Right cardiac atrium (tissue), 5 donors: ENCODE data around the gene PURB. TPM values are rescaled to one million over a fixed set of nuclear protein-coding genes. Genes with fewer than 3 reads are reported as not detected.
A peak's percentile ranks its signal among the peaks of the same experiment; 100 is the strongest.

Experiments used
- ATAC-seq, 2 donors: fragments of 200-7000 bp; cut with Tn5 transposase; one replicate each; pipeline versions ENCODE4 v1.8.0 to v1.9.1; 2020; ENCODE audit warnings: moderate library complexity in 2 of 2, mild to moderate bottlenecking in 1 of 2
- DNase-seq, 3 donors: peaks; one replicate each; pipeline ENCODE4 v3.0.0-alpha.2; 2020
- H3K27ac ChIP-seq: one replicate; pipeline ENCODE4 v1.5.1; 2013; ENCODE audit warnings: mild to moderate bottlenecking, low read length, control low read depth, moderate library complexity
- H3K27me3 ChIP-seq: one replicate; pipeline ENCODE4 v1.6.1; 2013; ENCODE audit not compliant: control insufficient read depth, insufficient read depth
- H3K4me1 ChIP-seq: one replicate; pipeline ENCODE4 v1.6.1; 2013; ENCODE audit warnings: low read length; ENCODE audit not compliant: control insufficient read depth, insufficient read depth
- H3K4me3 ChIP-seq: one replicate; pipeline ENCODE4 v1.5.1; 2013; ENCODE audit warnings: low read length, control low read depth
- H3K9me3 ChIP-seq: one replicate; pipeline ENCODE4 v1.6.1; 2013; ENCODE audit warnings: low read length; ENCODE audit not compliant: control insufficient read depth
- WGBS: extraction: QIAGEN DNeasy Blood & Tissue Kit; methylation state at CpG from one replicate; pipeline ENCODE4 v1.1.7; 2013; 5-methylcytosine and 5-hydroxymethylcytosine counted together
- intact Hi-C, 4 donors: fragments of 100-400 bp; cut with DNase I; formaldehyde crosslinking; loops; one replicate each; pipeline versions ENCODE4 v1.11.0 to v1.14.0; 2022 to 2023
- polyA plus RNA-seq: library from polyadenylated mRNA; stranded (reverse); fragments of 200-250 nt; gene quantifications from one replicate; pipeline ENCODE4 v1.2.3, GENCODE V29; 2013
- total RNA-seq, 4 donors: library from RNA; stranded (reverse); fragmentation: NEBNext Ultra II Directional; extraction: Animal tissue kit (Norgen Biotek cat#: 25700); gene quantifications; one replicate each; pipeline ENCODE4 v1.2.1, GENCODE V29; 2021
- donor health status: healthy with polysubstance abuse.
- donor health status: DM: no; HTN: yes; CAD: no.
- donor health status: DM: no; HTN: no; CAD: no.
- donor health status: DM: no; HTN: yes; CAD: no; lungs with severe emphysema.
- donor health status: DM: yes; HTN: yes; CAD: no.

Gene PURB
- total and polyA plus RNA-seq, 5 donors, result 6.9 to 22.4 (median 14.8) TPM

DNA sequence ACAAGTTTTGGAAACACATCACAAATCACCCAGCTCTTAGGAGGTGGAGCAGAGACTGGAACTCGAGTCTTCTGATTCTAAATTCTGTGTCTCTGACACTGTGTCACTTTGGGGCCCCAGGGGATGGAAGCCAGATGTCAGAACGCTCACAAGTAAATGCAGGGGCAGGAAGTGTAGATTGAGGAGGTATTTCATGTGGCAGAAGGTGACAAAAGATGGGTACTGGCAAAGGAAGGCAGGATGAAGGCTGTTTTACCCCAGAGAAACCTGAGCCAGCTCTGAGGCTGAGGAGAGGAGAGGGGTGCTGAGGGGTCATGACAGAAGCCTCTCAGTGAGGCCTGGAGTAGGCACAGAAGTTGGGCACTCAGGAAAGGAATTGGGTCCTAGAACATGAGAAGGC is 6.0 kb upstream of the PURB start:
- Histone ChIP-seq H3K27ac (no peak overlapping the region), H3K4me1 (peaks cover 2% of the 10 kb centered on the region), H3K27me3 (no peaks in the 10 kb centered on the region), H3K9me3 (no peaks in the 10 kb centered on the region), H3K4me3 (no peak overlapping the region)
- DNase-seq (no peak), ATAC-seq (no peak)
- intact Hi-C loops, result no loop called here
- 46% methylated on average over 2 of the region's 2 CpGs for WGBS

DNA sequence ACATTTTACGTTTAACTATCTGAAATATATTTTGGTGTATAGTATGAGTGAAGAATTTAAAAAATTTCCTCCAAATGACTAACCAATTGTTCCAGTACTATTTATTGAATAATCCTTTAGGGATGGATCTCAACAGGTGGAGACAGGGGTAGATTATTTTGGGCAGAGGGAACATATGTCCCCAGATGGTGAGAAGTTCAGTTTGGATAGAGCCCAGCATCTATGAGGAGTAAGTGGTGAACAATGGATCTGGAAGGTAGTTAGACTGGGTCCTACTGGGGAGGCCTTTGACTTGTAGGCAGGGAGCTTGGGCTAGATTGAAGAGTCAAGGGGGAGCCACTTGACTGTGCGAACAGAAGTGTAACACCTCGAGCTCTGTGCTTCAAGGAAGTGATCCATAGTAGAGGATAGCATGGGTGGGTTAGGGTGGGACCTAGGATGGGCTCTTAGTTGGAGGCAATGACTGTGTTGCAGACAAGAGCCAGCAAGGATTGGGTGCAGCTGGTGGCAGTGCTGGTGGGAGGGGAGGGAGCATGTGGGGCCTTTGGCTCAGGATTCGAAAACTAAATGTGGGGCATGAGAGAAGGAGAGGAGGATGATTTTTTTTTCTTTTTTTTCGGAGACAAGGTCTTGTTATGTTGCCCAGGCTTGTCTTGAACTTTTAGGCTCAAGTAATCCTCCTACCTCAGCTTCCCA is 3.9 kb upstream of the PURB start:
- whole genome bisulfite sequencing, result 83% methylated on average over 5 of the region's 5 CpGs
- no peak overlapping the region for H3K4me3 ChIP-seq
- no peaks in the 10 kb centered on the region for H3K9me3 ChIP-seq
- intact Hi-C loops, result no loop called here
- no peak overlapping the region for H3K27ac ChIP-seq
- ATAC-seq, result no peak
- no peaks in the 10 kb centered on the region for H3K27me3 ChIP-seq
- H3K4me1 ChIP-seq, result no peaks in the 10 kb centered on the region
- no peak for DNase-seq

DNA sequence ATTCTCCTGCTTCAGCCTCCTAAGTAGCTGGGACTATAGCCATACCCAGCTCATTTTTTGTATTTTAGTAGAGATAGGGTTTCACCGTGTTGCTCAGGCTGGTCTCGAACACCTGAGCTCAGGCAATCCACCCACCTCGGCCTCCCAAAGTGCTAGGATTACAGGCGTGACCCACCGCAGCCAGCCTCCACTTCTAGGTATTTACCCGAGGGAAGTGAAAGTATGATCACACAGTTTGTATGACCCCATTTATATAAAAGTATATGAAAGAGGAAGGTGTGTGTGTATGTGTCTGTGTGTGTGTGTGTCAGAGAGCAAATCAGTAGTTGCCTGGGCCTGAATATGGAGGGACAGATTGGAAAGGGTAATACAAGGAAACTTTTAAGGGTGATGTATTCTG is 2.0 kb upstream of the PURB start:
- intact Hi-C loops, result no loop called here
- DNase-seq, result no peak
- ATAC-seq, result no peak
- Histone ChIP-seq H3K4me3 (no peak overlapping the region), H3K4me1 (peaks cover 2% of the 10 kb centered on the region), H3K27me3 (no peaks in the 10 kb centered on the region), H3K9me3 (no peaks in the 10 kb centered on the region), H3K27ac (no peak overlapping the region)
- 84% methylated on average over 6 of the region's 6 CpGs for WGBS

DNA sequence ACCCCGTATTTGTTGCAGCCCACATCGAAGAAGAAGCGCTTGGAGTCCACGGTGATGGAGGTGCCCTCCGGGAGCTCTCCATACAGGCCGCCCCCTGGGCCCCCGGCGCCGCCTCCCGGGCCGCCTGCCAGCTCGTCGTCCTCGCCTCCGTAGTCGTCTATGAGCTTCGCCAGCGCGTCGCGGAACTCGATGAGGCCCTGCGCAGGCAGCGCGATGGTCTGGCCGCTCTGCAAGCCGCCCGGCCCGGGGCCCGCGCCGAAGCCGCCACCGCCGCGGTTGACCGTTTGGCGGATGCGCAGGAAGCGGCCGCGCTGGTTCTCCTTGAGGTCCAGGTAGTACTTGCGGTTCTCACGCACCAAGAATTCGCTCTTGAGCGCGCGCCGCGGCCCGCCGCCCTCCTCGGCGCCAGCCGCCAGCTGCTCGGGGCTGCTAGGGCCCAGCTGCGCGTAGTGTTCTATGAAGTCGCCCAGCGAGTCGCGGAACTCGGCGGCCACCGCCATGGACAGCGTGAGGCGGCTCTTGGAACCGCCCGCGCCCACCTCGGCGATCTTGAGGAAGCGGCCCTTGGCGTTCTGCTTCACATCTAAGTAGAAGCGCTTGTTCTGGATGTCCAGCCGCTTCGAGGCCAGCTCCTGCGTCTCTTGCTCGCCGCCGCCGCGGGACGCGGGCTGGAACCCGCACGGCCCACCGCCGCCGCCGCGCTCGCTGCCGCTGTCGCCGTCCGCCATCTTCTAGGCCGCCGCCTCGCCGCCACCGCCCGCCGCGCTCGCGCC is 523 bp downstream of the PURB start:
- H3K9me3 ChIP-seq, result no peaks in the 10 kb centered on the region
- DNase-seq, result peak; percentile 71 to 91 (median 83)
- ATAC-seq, result peak; percentile 56 to 61
- H3K27me3 ChIP-seq, result no peaks in the 10 kb centered on the region
- H3K4me1 ChIP-seq, result peaks cover 2% of the 10 kb centered on the region
- WGBS, result under 1% methylated on average over 107 of the region's 107 CpGs
- intact Hi-C loops, result no loop called here
- peak overlapping the region; percentile 87 for H3K27ac ChIP-seq
- H3K4me3 ChIP-seq, result peak overlapping the region; percentile 77

DNA sequence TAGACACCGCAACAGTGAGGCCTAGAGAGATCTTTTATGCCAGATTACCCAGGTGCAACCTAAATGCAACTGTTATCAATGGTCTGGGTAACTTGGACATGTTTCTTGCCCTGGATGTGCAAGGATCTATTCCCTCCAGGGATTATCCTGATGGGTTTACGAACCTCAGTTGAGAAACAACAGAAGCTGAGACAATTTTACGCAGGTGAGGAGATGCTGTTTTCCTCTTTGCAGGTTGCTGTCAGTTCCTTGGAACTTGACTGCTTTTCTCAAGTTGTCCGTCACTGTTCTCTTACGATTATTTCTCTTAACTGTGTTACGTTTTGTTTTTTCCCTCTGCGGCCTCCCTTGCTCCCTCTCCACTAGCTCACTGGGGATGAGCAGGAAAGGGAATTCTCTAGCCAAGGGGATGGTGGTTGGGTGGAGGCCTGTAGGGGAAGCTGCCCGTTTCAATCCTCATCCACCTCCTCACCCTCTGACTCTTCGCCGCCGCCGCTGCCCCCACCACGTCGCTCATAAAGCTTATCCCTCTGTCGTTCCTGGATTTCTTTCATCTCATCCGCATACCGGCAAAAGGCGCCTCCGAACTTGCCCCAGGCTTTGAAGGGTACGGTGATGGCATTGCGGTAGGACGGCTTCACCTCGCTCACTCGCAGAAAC is 1.2 kb downstream of the PURB start:
- Histone ChIP-seq H3K27ac (peak overlapping the region; percentile 87), H3K27me3 (no peaks in the 10 kb centered on the region), H3K4me1 (peaks cover 2% of the 10 kb centered on the region), H3K9me3 (no peaks in the 10 kb centered on the region), H3K4me3 (peak overlapping the region; percentile 77)
- 15% methylated on average over 24 of the region's 24 CpGs for WGBS
- ATAC-seq (no peak), DNase-seq (no peak)
- intact Hi-C loops, result no loop called here

DNA sequence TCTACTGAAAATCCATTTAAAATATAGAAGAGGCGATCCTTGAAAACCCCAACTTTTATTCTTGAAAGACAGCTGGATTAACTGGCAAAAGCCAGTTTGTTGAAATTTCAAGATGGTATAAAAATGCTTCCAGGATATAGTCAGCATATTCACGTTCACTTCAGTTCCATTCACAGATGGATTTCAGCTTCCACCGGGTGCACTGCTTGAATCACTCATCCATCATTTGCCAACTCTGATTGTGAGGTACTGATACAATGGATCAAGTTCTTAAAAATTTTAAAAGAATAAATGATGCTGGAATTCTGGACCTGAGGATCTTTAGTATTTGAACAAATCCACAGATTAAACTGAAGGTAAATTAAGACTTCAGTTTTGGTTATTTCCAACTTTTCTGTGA is 2.4 kb downstream of the PURB start:
- no peaks in the 10 kb centered on the region for H3K27me3 ChIP-seq
- no peak for ATAC-seq
- H3K4me1 ChIP-seq, result peaks cover 2% of the 10 kb centered on the region
- intact Hi-C loops, result no loop called here
- peak overlapping the region; percentile 77 for H3K4me3 ChIP-seq
- no peaks in the 10 kb centered on the region for H3K9me3 ChIP-seq
- H3K27ac ChIP-seq, result no peak overlapping the region
- no peak for DNase-seq
- WGBS, result 42% methylated on average over 3 of the region's 3 CpGs

DNA sequence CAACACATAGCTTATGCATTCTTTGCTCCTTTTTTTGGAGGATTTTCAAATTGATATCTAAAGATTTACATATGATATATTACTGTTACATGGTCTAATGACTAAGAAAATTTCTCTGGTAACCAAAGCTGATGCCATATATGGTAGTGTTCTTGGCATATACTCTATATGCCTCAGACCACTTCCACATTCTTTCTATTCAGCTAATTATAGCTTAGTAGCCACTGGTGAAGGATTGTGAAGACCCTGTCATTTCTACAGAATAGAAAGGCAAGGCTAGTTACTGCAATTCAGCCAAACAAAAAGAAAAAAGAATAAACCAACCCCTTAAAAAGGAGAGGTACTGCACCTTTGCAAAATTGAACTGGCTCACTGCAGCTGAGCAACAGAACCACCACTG is 3.7 kb downstream of the PURB start:
- H3K9me3 ChIP-seq, result no peaks in the 10 kb centered on the region
- no peak overlapping the region for H3K27ac ChIP-seq
- H3K4me3 ChIP-seq, result peak overlapping the region; percentile 49
- H3K27me3 ChIP-seq, result no peaks in the 10 kb centered on the region
- DNase-seq, result no peak
- no peak for ATAC-seq
- peaks cover 2% of the 10 kb centered on the region for H3K4me1 ChIP-seq
- intact Hi-C loops, result no loop called here

DNA sequence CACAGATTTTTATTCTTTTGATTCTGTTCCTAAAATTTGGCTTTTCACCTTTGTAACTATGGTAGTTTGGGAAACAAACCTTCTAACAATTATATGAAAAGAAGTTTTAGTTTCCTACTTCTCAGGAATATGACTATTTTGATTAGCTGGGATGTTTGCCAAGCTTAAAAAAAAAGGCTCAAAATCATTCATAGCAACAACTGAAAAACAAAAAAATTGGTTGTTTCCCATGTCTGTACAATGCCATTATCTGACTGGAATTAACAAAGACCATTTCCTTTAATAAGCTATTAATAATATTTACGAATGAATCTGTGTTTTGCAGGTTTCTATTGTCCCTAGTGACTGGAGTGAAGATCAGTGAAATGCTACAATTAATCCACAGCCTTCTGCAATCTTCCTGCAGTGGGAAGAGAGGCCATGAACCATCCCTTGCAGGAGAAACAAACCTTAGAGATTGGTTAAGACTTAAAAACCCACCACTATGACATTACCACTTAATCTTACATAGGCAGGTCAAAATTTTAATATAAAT is 4.2 kb downstream of the PURB start:
- no peaks in the 10 kb centered on the region for H3K27me3 ChIP-seq

DNA sequence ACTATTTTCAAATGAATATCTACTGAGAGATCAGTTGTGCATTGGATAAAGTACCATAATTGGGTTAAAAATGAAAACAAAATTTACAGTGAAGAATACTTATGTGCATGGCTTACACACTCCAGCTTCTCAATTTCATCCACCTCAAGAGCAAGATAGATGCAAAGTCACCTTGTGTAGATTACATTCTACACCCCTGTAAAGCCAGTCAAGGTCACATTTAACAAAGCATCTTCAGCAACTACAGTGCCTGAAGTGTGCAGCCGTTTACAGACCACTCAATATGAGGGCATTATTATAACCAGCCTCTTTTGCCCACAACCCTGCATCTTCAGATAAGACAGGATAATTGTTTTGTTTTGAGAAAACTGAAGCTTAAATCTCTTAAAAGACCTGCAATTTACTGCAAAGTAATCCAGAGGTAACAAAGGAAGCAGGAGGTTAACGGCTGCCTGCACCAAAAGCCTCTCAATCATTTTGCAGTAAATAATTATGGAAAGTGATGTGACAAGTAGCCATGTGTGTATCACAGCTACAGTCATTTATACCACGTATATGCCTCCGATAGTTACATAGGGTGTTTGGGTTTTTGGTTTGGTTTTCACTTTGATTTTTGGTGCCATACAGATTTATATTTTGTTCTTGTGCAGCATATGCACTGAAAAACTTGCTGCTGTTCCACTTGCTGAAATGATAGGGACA is 4.9 kb downstream of the PURB start:
- peak overlapping the region; percentile 49 for H3K4me3 ChIP-seq
- H3K27me3 ChIP-seq, result no peaks in the 10 kb centered on the region
- H3K27ac ChIP-seq, result no peak overlapping the region
- H3K4me1 ChIP-seq, result peaks cover 2% of the 10 kb centered on the region
- 30% methylated on average over 4 of the region's 4 CpGs for WGBS
- intact Hi-C loops, result no loop called here
- DNase-seq (no peak), ATAC-seq (no peak)
- no peaks in the 10 kb centered on the region for H3K9me3 ChIP-seq

More for the DNA sequence above, 4.2 kb downstream of the PURB start:
- Histone ChIP-seq H3K27ac (no peak overlapping the region), H3K4me1 (peaks cover 2% of the 10 kb centered on the region), H3K4me3 (peak overlapping the region; percentile 49), H3K9me3 (no peaks in the 10 kb centered on the region)
- intact Hi-C loops, result no loop called here
- DNase-seq (no peak), ATAC-seq (no peak)
- 14% methylated on average over 1 of the region's 1 CpG for WGBS

DNA sequence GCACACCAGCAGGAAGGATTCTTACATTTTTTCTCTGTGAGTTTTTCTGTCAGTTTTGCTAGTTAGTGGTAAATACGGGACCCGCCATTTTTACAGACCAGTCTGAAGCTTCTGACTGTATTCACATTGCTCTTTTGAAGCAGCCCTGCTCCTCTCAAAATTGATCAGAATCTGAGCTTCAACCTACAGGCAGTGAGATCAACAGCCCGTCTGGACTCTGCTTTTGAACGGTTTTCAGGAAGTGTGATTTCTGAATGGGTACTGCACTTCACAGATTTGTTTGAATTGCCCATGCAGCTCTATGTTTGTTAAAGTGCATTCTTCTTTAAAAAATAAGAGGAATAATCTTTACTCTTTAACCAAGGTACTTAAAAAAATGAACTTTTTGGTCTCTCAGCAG is 8.9 kb downstream of the PURB start:
- intact Hi-C loops, result no loop called here

More for the DNA sequence above, 8.9 kb downstream of the PURB start:
- Histone ChIP-seq H3K27me3 (no peaks in the 10 kb centered on the region), H3K4me1 (peaks cover 2% of the 10 kb centered on the region), H3K4me3 (no peak overlapping the region), H3K27ac (no peak overlapping the region), H3K9me3 (no peaks in the 10 kb centered on the region)
- DNase-seq (no peak), ATAC-seq (no peak)
- 73% methylated on average over 4 of the region's 4 CpGs for WGBS
